Measurements from ENCODE around the gene PRKCSH.

The PRKCSH gene

GRCh38 chr19:11414544-11414943 is 20.9 kb upstream of the PRKCSH start:
- Histone ChIP-seq H3K79me2 (ENCODE audit: insufficient read depth, low read length) (no peaks in the 10 kb centered on the region), H2AFZ (ENCODE audit: low read length) (no peak overlapping the region), H3F3A (ENCODE audit: low read depth) (no peaks in the 10 kb centered on the region), H3K9me2 (replicated peaks; ENCODE audit: low read depth, low read length) (no peaks in the 10 kb centered on the region), H4K20me1 (ENCODE audit: insufficient read depth, low read length, poor library complexity, severe bottlenecking) (no peaks in the 10 kb centered on the region), H3K36me3 (ENCODE audit: insufficient read depth, low read length) (no peaks in the 10 kb centered on the region), H3K27me3 (ENCODE audit: insufficient read depth, low read length, poor library complexity, severe bottlenecking) (no peaks in the 10 kb centered on the region), H3K4me1 (ENCODE audit: insufficient read depth, low read length, poor library complexity, severe bottlenecking) (no peaks in the 10 kb centered on the region), H3K9me3 (ENCODE audit: insufficient read depth, low read depth, low read length) (no peaks in the 10 kb centered on the region), H3K4me2 (ENCODE audit: low read depth, low read length, poor library complexity, severe bottlenecking) (no peak overlapping the region), H3K4me3 (ENCODE audit: low read length, poor library complexity, severe bottlenecking) (no peak overlapping the region), H3K9ac (ENCODE audit: low read depth, low read length, poor library complexity, severe bottlenecking) (no peak overlapping the region)
- TF ChIP-seq EZH2phosphoT487 (IDR thresholded peaks at IDR 0.05; ENCODE audit: borderline replicate concordance): no peak
- no peak for TF ChIP-seq CTCF (conservative IDR thresholded peaks at IDR 0.05; ENCODE audit: low read length)

- Histone ChIP-seq H2AFZ (ENCODE audit: low read length) (no peak overlapping the region), H3K4me1 (ENCODE audit: insufficient read depth, low read length, poor library complexity, severe bottlenecking) (no peaks in the 10 kb centered on the region), H3K9me2 (replicated peaks; ENCODE audit: low read depth, low read length) (no peaks in the 10 kb centered on the region), H3F3A (ENCODE audit: low read depth) (no peaks in the 10 kb centered on the region), H3K4me2 (ENCODE audit: low read depth, low read length, poor library complexity, severe bottlenecking) (no peak overlapping the region), H4K20me1 (ENCODE audit: insufficient read depth, low read length, poor library complexity, severe bottlenecking) (no peaks in the 10 kb centered on the region), H3K36me3 (ENCODE audit: insufficient read depth, low read length) (no peaks in the 10 kb centered on the region), H3K79me2 (ENCODE audit: insufficient read depth, low read length) (no peaks in the 10 kb centered on the region), H3K4me3 (ENCODE audit: low read length, poor library complexity, severe bottlenecking) (no peak overlapping the region), H3K27me3 (ENCODE audit: insufficient read depth, low read length, poor library complexity, severe bottlenecking) (no peaks in the 10 kb centered on the region), H3K9me3 (ENCODE audit: insufficient read depth, low read depth, low read length) (no peaks in the 10 kb centered on the region), H3K9ac (ENCODE audit: low read depth, low read length, poor library complexity, severe bottlenecking) (no peak overlapping the region)
- TF ChIP-seq EZH2phosphoT487 (IDR thresholded peaks at IDR 0.05; ENCODE audit: borderline replicate concordance) (no peak), CTCF (conservative IDR thresholded peaks at IDR 0.05; ENCODE audit: low read length) (no peak)
Measured at GRCh38 chr19:11416346-11417052, 18.9 kb upstream of the PRKCSH start.

- Histone ChIP-seq H3K36me3 (ENCODE audit: insufficient read depth, low read length) (no peaks in the 10 kb centered on the region), H3K4me1 (ENCODE audit: insufficient read depth, low read length, poor library complexity, severe bottlenecking) (no peaks in the 10 kb centered on the region), H3K9ac (ENCODE audit: low read depth, low read length, poor library complexity, severe bottlenecking) (no peak overlapping the region), H4K20me1 (ENCODE audit: insufficient read depth, low read length, poor library complexity, severe bottlenecking) (no peaks in the 10 kb centered on the region), H3F3A (ENCODE audit: low read depth) (no peaks in the 10 kb centered on the region), H2AFZ (ENCODE audit: low read length) (no peak overlapping the region), H3K9me2 (replicated peaks; ENCODE audit: low read depth, low read length) (no peaks in the 10 kb centered on the region), H3K4me3 (ENCODE audit: low read length, poor library complexity, severe bottlenecking) (no peak overlapping the region), H3K27me3 (ENCODE audit: insufficient read depth, low read length, poor library complexity, severe bottlenecking) (no peaks in the 10 kb centered on the region), H3K79me2 (ENCODE audit: insufficient read depth, low read length) (no peaks in the 10 kb centered on the region), H3K9me3 (ENCODE audit: insufficient read depth, low read depth, low read length) (no peaks in the 10 kb centered on the region), H3K4me2 (ENCODE audit: low read depth, low read length, poor library complexity, severe bottlenecking) (no peak overlapping the region)
- no peak for TF ChIP-seq CTCF (conservative IDR thresholded peaks at IDR 0.05; ENCODE audit: low read length)
- TF ChIP-seq EZH2phosphoT487 (IDR thresholded peaks at IDR 0.05; ENCODE audit: borderline replicate concordance): no peak
Measured at GRCh38 chr19:11418094-11418548, 17.3 kb upstream of the PRKCSH start.

All from Loucy (cell line).